Measurements from ENCODE around the gene NEK9. TPM values are rescaled to one million over a fixed set of nuclear protein-coding genes. Genes with fewer than 3 reads are reported as not detected.

The NEK9 gene
- total RNA-seq, 2 experiments from 2014 or later = 51.8 to 56.4 TPM

Other genes starting within 250 kb of the NEK9 start
- gene DLST, start 245.1 kb downstream of the NEK9 start, total RNA-seq = 100 to 1,000 TPM; 132 to 137 TPM
- gene RPS6KL1, start 203.8 kb downstream of the NEK9 start, total RNA-seq = 1 to 10 TPM; 4.2 to 4.9 TPM
- under 1 TPM in 1 of 2 experiments, not detected in 1; 0.10 TPM for gene PGF, start 171.5 kb downstream of the NEK9 start, total RNA-seq
- 10 to 100 TPM; 61.9 to 62.6 TPM for gene EIF2B2, start 124.1 kb downstream of the NEK9 start, total RNA-seq
- gene MLH3, start 75.6 kb downstream of the NEK9 start, total RNA-seq = 10 to 100 TPM; 19.7 to 21.2 TPM
- 10 to 100 TPM; 41.3 to 45.8 TPM for gene ACYP1, start 63.0 kb downstream of the NEK9 start, total RNA-seq
- gene ZC2HC1C, start 57.4 kb downstream of the NEK9 start, total RNA-seq = 1 to 10 TPM; 1.4 to 2.1 TPM
- 100 to 1,000 TPM; 189 to 201 TPM for gene TMED10, start 49.6 kb upstream of the NEK9 start, total RNA-seq
- gene FOS, start 151.8 kb upstream of the NEK9 start, total RNA-seq = 10 to 100 TPM; 21.1 to 26.7 TPM

Measured in activated CD4-positive, alpha-beta memory T cell treated with anti-CD3 and anti-CD28 coated beads for 36 hours (primary cell).